NK-92 treated with Interleukin-12 subunit alpha and Interleukin-12 subunit beta, amount 100 ng/mL, for 24 hours (cell line): ENCODE data around the gene IL36A.
A peak's percentile ranks its signal among the peaks of the same experiment; 100 is the strongest.

ENCODE experiments used
- DNase-seq: peaks from one replicate; lab custom pipeline; 2025; lab: John Stamatoyannopoulos, UW

IL36A gene

DNA sequence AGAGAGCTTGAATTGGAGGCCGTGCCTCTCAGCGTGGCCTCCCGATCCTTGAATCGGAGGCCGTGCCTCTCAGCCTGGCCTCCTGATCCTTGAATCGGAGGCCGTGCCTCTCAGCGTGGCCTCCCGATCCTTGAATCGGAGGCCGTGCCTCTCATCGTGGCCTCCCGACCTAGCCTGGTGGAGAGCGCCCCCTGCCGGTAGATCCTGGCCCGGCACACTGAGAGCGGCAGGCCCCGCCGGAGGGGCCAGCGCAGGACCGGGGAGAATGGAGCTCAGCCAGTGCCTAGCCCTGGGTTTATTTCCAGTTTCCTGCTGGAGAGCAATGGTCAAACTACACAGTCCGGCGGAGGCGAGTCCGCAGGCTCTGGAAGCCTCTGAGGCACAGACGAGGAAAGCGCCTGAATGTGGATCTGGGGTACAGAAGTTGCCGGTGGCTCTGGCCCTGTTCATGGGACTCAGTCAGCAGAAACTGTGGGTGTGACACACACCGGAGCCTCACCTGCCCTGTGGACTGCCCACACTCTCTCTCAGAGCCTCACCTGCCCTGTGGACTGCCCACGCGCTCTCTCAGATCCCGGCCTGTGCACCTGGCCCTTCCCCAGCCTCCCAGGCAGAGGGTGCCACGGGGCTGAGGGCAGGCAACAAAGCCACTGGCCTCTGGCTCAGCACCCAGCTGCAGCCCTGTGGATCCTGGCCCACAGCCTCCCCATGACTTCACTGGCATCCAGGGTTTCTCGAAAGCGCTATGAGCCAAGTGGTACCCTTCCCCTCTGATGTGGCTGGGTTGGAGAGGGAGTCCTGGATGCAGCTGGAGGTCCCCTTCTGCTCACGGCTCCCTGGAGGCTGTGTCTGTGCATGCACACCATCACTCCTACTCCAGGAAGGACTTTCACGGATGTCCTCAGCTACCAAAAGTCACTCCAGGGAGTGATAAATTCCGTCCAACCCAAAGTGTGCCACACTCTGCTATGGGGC is 45.9 kb downstream of the IL36A start:
- DNase-seq, result no peak

DNA sequence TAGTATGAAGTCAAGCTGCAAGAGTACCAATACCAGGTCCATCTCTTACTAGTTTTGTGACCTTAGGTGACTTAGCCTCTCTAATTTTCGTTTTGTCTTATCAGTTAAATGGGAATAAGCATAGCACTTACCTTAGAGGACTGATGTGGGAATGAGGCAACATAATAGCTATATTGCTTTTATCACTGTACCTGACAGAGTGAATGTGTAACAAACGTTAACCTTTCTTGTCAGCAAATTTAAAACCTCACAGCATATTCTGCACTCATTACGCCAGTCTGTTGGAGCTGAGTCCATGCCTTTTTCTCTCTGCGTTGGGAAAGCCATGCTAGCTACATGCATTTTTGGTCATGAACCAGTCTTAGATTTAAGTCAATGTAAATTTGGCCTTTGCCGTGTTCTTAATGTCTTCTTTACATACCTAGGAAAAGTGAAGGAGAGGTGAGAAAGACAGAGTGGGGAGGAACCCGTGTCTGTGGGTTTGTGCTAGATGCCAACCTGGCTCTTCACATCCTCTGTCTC is 47.2 kb downstream of the IL36A start, which contains the start of gene IL36B:
Gene IL36B (minus strand): TSS at position 472 of the 522 bp plus-strand sequence.
- DNase-seq, result no peak

DNA sequence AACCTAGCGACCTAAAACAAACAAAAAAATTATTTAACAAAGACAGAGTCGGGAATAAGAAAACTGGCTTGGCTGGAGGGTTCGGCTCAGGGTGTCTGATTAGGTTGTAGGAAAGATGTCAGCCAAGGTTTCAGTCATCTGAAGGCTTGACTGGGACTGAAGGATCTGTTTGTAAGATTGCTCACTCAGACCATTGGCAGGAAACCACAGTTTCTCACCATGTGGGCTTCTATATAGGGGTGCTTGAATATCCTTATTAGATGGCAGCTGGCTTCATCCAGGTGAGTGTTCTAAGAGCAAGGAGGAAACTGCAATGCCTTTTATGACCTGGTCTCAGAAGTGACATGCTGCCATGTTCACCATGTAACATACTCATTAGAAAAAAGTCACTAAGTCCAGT is 48.4 kb downstream of the IL36A start:
- DNase-seq, result peak; percentile 12

DNA sequence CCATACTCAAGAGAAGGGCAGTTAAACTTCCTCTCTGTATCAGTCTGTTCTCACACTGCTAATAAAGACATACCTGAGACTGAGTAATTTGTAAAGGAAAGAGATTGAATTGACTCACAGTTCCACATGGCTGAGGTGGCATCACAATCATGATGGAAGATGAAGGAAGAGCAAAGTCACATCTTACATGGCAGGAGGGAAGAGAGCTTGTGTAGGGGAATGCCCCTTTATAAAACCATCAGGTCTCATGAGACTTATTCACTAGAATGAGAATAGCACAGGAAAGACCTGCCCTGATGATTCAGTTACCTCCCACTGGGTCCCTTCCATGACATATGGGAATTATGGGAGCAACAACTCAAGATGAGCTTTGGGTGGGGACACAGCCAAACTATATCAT is 48.8 kb downstream of the IL36A start:
- no peak for DNase-seq

DNA sequence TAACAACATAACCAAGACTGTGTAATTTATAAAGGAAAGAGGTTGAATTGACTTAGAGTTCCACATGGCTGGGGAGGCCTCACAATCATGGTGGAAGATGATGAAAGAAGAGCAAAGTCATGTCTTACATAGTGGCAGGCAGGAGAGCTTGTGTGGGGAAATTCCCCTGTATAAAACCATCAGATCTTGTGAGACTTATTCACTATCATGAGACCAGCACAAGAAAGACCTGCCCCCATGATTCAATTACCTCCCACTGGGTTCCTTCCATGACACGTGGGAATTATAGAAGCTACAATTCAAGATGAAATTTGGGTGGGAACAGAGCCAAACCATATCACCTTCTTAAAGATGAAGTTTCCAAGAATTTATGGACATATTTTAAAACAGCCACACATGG is 51.3 kb downstream of the IL36A start:
- DNase-seq, result no peak

DNA sequence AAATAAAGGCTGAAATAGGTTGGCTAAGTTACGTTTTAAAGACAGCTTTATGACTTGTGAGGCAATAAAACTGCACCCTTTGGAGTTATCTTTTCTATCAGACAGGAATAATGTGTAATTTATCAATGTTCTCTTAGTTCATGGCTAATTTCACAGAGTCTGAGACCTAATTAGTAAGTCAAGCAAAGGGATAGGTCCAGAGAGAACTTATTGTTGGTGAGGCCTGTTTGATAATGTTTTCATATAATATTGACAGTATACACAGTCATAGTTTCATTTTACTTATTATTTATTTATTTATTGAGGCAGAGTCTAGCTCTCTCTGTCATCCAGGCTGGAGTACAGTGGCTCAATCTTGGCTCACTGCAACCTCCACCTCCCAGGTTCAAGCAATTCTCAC is 51.9 kb downstream of the IL36A start:
- no peak for DNase-seq
